ENCODE data around the gene SLC4A4.
A peak's percentile ranks its signal among the peaks of the same experiment; 100 is the strongest.

The SLC4A4 gene

GRCh38 chr4:71382125-71382899, 43.5 kb downstream of the SLC4A4 start:
- DNase-seq, result no peak
- TF ChIP-seq, protein P1, sequence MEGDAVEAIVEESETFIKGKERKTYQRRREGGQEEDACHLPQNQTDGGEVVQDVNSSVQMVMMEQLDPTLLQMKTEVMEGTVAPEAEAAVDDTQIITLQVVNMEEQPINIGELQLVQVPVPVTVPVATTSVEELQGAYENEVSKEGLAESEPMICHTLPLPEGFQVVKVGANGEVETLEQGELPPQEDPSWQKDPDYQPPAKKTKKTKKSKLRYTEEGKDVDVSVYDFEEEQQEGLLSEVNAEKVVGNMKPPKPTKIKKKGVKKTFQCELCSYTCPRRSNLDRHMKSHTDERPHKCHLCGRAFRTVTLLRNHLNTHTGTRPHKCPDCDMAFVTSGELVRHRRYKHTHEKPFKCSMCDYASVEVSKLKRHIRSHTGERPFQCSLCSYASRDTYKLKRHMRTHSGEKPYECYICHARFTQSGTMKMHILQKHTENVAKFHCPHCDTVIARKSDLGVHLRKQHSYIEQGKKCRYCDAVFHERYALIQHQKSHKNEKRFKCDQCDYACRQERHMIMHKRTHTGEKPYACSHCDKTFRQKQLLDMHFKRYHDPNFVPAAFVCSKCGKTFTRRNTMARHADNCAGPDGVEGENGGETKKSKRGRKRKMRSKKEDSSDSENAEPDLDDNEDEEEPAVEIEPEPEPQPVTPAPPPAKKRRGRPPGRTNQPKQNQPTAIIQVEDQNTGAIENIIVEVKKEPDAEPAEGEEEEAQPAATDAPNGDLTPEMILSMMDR (IDR thresholded peaks at IDR 0.05), result no peak
- no peaks in the 10 kb centered on the region for H3K4me1 ChIP-seq

GRCh38 chr4:71382900-71383560, 44.2 kb downstream of the SLC4A4 start:
- no peak for DNase-seq
- TF ChIP-seq, protein P1 (IDR thresholded peaks at IDR 0.05), result no peak
- no peaks in the 10 kb centered on the region for H3K9me3 ChIP-seq
- no peaks in the 10 kb centered on the region for H3K36me3 ChIP-seq
- no peaks in the 10 kb centered on the region for H3K4me1 ChIP-seq
- H3K27ac ChIP-seq, result no peak overlapping the region
- H3K4me3 ChIP-seq, result no peak overlapping the region
- intact Hi-C loops (cut with DNase I; ENCODE audit: low total_unique reads), result no loop called here
- no peaks in the 10 kb centered on the region for H3K27me3 ChIP-seq

More at GRCh38 chr4:71382125-71382899, 43.5 kb downstream of the SLC4A4 start:
- Histone ChIP-seq H3K9me3 (no peaks in the 10 kb centered on the region), H3K4me3 (no peak overlapping the region), H3K36me3 (no peaks in the 10 kb centered on the region), H3K27me3 (no peaks in the 10 kb centered on the region), H3K27ac (no peak overlapping the region)
- intact Hi-C loops (cut with DNase I; ENCODE audit: low total_unique reads), result no loop called here

- intact Hi-C loops (cut with DNase I; ENCODE audit: low total_unique reads), result no loop called here
- H3K4me3 ChIP-seq, result no peak overlapping the region
- peaks cover 0 to 2% (median 0%) of the 10 kb centered on the region in 4 donors for H3K4me1 ChIP-seq
- no peak overlapping the region for H3K27ac ChIP-seq
- no peaks in the 10 kb centered on the region for H3K27me3 ChIP-seq
- TF ChIP-seq, protein P1 (IDR thresholded peaks at IDR 0.05), result no peak
- DNase-seq, result no peak
- H3K9me3 ChIP-seq, result no peaks in the 10 kb centered on the region
- no peaks in the 10 kb centered on the region for H3K36me3 ChIP-seq
Measured at GRCh38 chr4:71383984-71384383, 45.2 kb downstream of the SLC4A4 start.

GRCh38 chr4:71389149-71389827, 50.5 kb downstream of the SLC4A4 start:
- peaks cover 0 to 13% (median 2%) of the 10 kb centered on the region in 4 donors for H3K4me1 ChIP-seq
- peak overlapping the region in 1 of 2 donors; percentile 3 for H3K27ac ChIP-seq
- no peaks in the 10 kb centered on the region for H3K27me3 ChIP-seq
- intact Hi-C loops (cut with DNase I; ENCODE audit: low total_unique reads), result no loop called here
- H3K36me3 ChIP-seq, result no peaks in the 10 kb centered on the region
- DNase-seq, result peak in 1 of 2 donors; percentile 65
- no peak overlapping the region for H3K4me3 ChIP-seq
- H3K9me3 ChIP-seq, result no peaks in the 10 kb centered on the region
- TF ChIP-seq, protein P1 (IDR thresholded peaks at IDR 0.05), result no peak

GRCh38 chr4:71392109-71392508, 53.3 kb downstream of the SLC4A4 start:
- Histone ChIP-seq H3K36me3 (no peaks in the 10 kb centered on the region), H3K9me3 (no peaks in the 10 kb centered on the region), H3K27ac (no peak overlapping the region), H3K4me1 (peaks cover 0 to 13% (median 2%) of the 10 kb centered on the region in 4 donors), H3K4me3 (no peak overlapping the region), H3K27me3 (no peaks in the 10 kb centered on the region)
- TF ChIP-seq, protein P1 (IDR thresholded peaks at IDR 0.05), result no peak
- intact Hi-C loops (cut with DNase I; ENCODE audit: low total_unique reads), result no loop called here
- no peak for DNase-seq

Data from tibial artery (tissue), 4 donors.